ENCODE data around the gene PRKN. TPM values are rescaled to one million over a fixed set of nuclear protein-coding genes. Genes with fewer than 3 reads are reported as not detected.
"Not testable (repeated sequence)": the region's sequence is repeated elsewhere in the genome, so short reads cannot be mapped to it uniquely, and the experiment has no call there.

PRKN gene
- total RNA-seq, 1 donor from 2014 or later: not detected

GRCh38 chr6:162684052-162684451 is 43.5 kb downstream of the PRKN start:
- no peak overlapping the region for H3K27ac Mint-ChIP-seq
- no peaks in the 10 kb centered on the region for H3K27me3 Mint-ChIP-seq (ENCODE audit: low read depth)
- DNase-seq (ENCODE audit: low spot score): no peak

GRCh38 chr6:162683135-162683534 is 44.4 kb downstream of the PRKN start:
- no peak for DNase-seq (ENCODE audit: low spot score)
- Mint-ChIP-seq H3K4me1 (ENCODE audit: low read depth) (no peaks in the 10 kb centered on the region), H3K36me3 (ENCODE audit: low read depth) (no peaks in the 10 kb centered on the region), H3K9me3 (no peaks in the 10 kb centered on the region), H3K27ac (no peak overlapping the region), H3K4me3 (ENCODE audit: low read depth) (no peak overlapping the region), H3K27me3 (ENCODE audit: low read depth) (no peaks in the 10 kb centered on the region)
- intact Hi-C loops (cut with micrococcal nuclease): no loop called here

More at GRCh38 chr6:162684052-162684451, 43.5 kb downstream of the PRKN start:
- Mint-ChIP-seq H3K4me3 (ENCODE audit: low read depth) (no peak overlapping the region), H3K36me3 (ENCODE audit: low read depth) (no peaks in the 10 kb centered on the region), H3K4me1 (ENCODE audit: low read depth) (no peaks in the 10 kb centered on the region), H3K9me3 (no peaks in the 10 kb centered on the region)
- intact Hi-C loops (cut with micrococcal nuclease): no loop called here

- Mint-ChIP-seq H3K4me3 (ENCODE audit: low read depth) (no peak overlapping the region), H3K27ac (no peak overlapping the region), H3K9me3 (no peaks in the 10 kb centered on the region), H3K27me3 (ENCODE audit: low read depth) (no peaks in the 10 kb centered on the region), H3K36me3 (ENCODE audit: low read depth) (no peaks in the 10 kb centered on the region), H3K4me1 (ENCODE audit: low read depth) (no peaks in the 10 kb centered on the region)
- intact Hi-C loops (cut with micrococcal nuclease): no loop called here
- no peak for DNase-seq (ENCODE audit: low spot score)
Measured at GRCh38 chr6:162681447-162681846, 46.1 kb downstream of the PRKN start.

- no peak overlapping the region for H3K27ac Mint-ChIP-seq
- H3K4me3 Mint-ChIP-seq (ENCODE audit: low read depth): no peak overlapping the region
- intact Hi-C loops (cut with micrococcal nuclease): no loop called here
- H3K27me3 Mint-ChIP-seq (ENCODE audit: low read depth): no peaks in the 10 kb centered on the region
- no peaks in the 10 kb centered on the region for H3K4me1 Mint-ChIP-seq (ENCODE audit: low read depth)
- DNase-seq (ENCODE audit: low spot score): no peak
- no peaks in the 10 kb centered on the region for H3K36me3 Mint-ChIP-seq (ENCODE audit: low read depth)
- H3K9me3 Mint-ChIP-seq: no peaks in the 10 kb centered on the region
Measured at GRCh38 chr6:162680871-162681270, 46.7 kb downstream of the PRKN start.

- no peak overlapping the region for H3K27ac Mint-ChIP-seq
- no peak for DNase-seq (ENCODE audit: low spot score)
- H3K4me3 Mint-ChIP-seq (ENCODE audit: low read depth): no peak overlapping the region
- intact Hi-C loops (cut with micrococcal nuclease): no loop called here
- no peaks in the 10 kb centered on the region for H3K27me3 Mint-ChIP-seq (ENCODE audit: low read depth)
- no peaks in the 10 kb centered on the region for H3K4me1 Mint-ChIP-seq (ENCODE audit: low read depth)
- no peaks in the 10 kb centered on the region for H3K9me3 Mint-ChIP-seq
- H3K36me3 Mint-ChIP-seq (ENCODE audit: low read depth): no peaks in the 10 kb centered on the region
Measured at GRCh38 chr6:162680367-162680766, 47.2 kb downstream of the PRKN start.

GRCh38 chr6:162679681-162680080 is 47.9 kb downstream of the PRKN start:
- H3K36me3 Mint-ChIP-seq (ENCODE audit: low read depth): no peaks in the 10 kb centered on the region
- H3K9me3 Mint-ChIP-seq: no peaks in the 10 kb centered on the region
- no peaks in the 10 kb centered on the region for H3K4me1 Mint-ChIP-seq (ENCODE audit: low read depth)
- no peak for DNase-seq (ENCODE audit: low spot score)
- no peaks in the 10 kb centered on the region for H3K27me3 Mint-ChIP-seq (ENCODE audit: low read depth)
- intact Hi-C loops (cut with micrococcal nuclease): no loop called here
- no peak overlapping the region for H3K4me3 Mint-ChIP-seq (ENCODE audit: low read depth)
- H3K27ac Mint-ChIP-seq: no peak overlapping the region

DNA sequence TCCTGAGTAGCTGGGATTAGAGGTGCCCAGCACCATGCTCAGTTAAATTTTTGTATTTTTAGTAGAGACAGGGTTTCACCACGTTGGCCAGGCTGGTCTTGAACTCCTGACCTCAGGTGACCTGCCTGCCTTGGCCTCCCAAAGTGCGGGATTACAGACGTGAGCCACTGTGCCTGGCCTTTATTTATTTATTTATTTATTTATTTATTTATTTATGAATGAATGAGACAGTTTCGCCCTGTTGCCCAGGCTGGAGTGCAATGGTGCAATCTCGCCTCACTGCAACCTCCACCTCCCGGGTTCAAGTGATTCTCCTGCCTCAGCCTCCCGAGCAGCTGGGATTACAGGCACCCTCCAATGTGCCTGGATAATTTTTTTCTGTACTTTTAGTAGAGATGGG is 48.7 kb downstream of the PRKN start:
- H3K36me3 Mint-ChIP-seq (ENCODE audit: low read depth); H3K4me3 Mint-ChIP-seq (ENCODE audit: low read depth); intact Hi-C loops (cut with micrococcal nuclease); H3K27me3 Mint-ChIP-seq (ENCODE audit: low read depth); DNase-seq (ENCODE audit: low spot score); H3K27ac Mint-ChIP-seq; H3K9me3 Mint-ChIP-seq; H3K4me1 Mint-ChIP-seq (ENCODE audit: low read depth): not testable (repeated sequence)

- Mint-ChIP-seq H3K27ac (no peak overlapping the region), H3K9me3 (no peaks in the 10 kb centered on the region), H3K27me3 (ENCODE audit: low read depth) (no peaks in the 10 kb centered on the region), H3K4me1 (ENCODE audit: low read depth) (no peaks in the 10 kb centered on the region), H3K36me3 (ENCODE audit: low read depth) (no peaks in the 10 kb centered on the region), H3K4me3 (ENCODE audit: low read depth) (no peak overlapping the region)
- intact Hi-C loops (cut with micrococcal nuclease): no loop called here
- no peak for DNase-seq (ENCODE audit: low spot score)
Measured at GRCh38 chr6:162675503-162675902, 52.1 kb downstream of the PRKN start.

- intact Hi-C loops (cut with micrococcal nuclease): no loop called here
- H3K4me3 Mint-ChIP-seq (ENCODE audit: low read depth): no peak overlapping the region
Measured at GRCh38 chr6:162674452-162674851, 53.1 kb downstream of the PRKN start.

GRCh38 chr6:162671580-162672165 is 55.9 kb downstream of the PRKN start:
- intact Hi-C loops (cut with micrococcal nuclease): no loop called here
- no peaks in the 10 kb centered on the region for H3K9me3 Mint-ChIP-seq
- H3K27me3 Mint-ChIP-seq (ENCODE audit: low read depth): no peaks in the 10 kb centered on the region
- no peak overlapping the region for H3K27ac Mint-ChIP-seq
- no peak overlapping the region for H3K4me3 Mint-ChIP-seq (ENCODE audit: low read depth)
- H3K36me3 Mint-ChIP-seq (ENCODE audit: low read depth): no peaks in the 10 kb centered on the region
- DNase-seq (ENCODE audit: low spot score): no peak
- no peaks in the 10 kb centered on the region for H3K4me1 Mint-ChIP-seq (ENCODE audit: low read depth)

More at GRCh38 chr6:162674452-162674851, 53.1 kb downstream of the PRKN start:
- H3K27ac Mint-ChIP-seq: no peak overlapping the region
- no peaks in the 10 kb centered on the region for H3K9me3 Mint-ChIP-seq
- DNase-seq (ENCODE audit: low spot score): no peak
- no peaks in the 10 kb centered on the region for H3K27me3 Mint-ChIP-seq (ENCODE audit: low read depth)
- H3K36me3 Mint-ChIP-seq (ENCODE audit: low read depth): no peaks in the 10 kb centered on the region
- H3K4me1 Mint-ChIP-seq (ENCODE audit: low read depth): no peaks in the 10 kb centered on the region

- Mint-ChIP-seq H3K27me3 (ENCODE audit: low read depth) (no peaks in the 10 kb centered on the region), H3K9me3 (no peaks in the 10 kb centered on the region), H3K36me3 (ENCODE audit: low read depth) (no peaks in the 10 kb centered on the region), H3K4me1 (ENCODE audit: low read depth) (no peaks in the 10 kb centered on the region), H3K27ac (no peak overlapping the region), H3K4me3 (ENCODE audit: low read depth) (no peak overlapping the region)
- intact Hi-C loops (cut with micrococcal nuclease): no loop called here
- no peak for DNase-seq (ENCODE audit: low spot score)
Measured at GRCh38 chr6:162670345-162670744, 57.2 kb downstream of the PRKN start.

DNA sequence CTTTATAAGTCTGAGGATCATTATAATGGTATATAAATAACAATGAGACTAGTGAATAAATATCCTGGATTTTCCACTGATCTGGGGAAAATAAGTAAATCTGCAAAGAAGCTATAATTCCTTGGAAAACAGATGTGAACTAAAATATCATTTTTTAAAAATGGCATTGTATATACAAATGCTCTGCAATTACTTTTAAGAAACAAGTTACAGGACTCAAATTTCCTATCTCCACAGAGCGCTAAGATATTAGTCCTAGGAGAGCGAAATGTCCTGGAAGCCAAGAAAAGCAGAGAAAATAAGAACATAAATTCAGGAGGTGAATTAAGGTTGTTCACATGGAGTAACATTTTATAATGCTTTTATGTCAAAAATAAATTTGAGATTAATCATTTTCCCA is 61.3 kb downstream of the PRKN start:
- H3K9me3 Mint-ChIP-seq: peaks cover 4% of the 10 kb centered on the region
- intact Hi-C loops (cut with micrococcal nuclease): no loop called here
- DNase-seq (ENCODE audit: low spot score): no peak
- no peak overlapping the region for H3K27ac Mint-ChIP-seq
- H3K4me3 Mint-ChIP-seq (ENCODE audit: low read depth): no peak overlapping the region
- H3K4me1 Mint-ChIP-seq (ENCODE audit: low read depth): no peaks in the 10 kb centered on the region
- H3K36me3 Mint-ChIP-seq (ENCODE audit: low read depth): no peaks in the 10 kb centered on the region
- H3K27me3 Mint-ChIP-seq (ENCODE audit: low read depth): no peaks in the 10 kb centered on the region

GRCh38 chr6:162653808-162654207 is 73.8 kb downstream of the PRKN start:
- intact Hi-C loops (cut with micrococcal nuclease): no loop called here
- H3K4me3 Mint-ChIP-seq (ENCODE audit: low read depth): no peak overlapping the region
- H3K4me1 Mint-ChIP-seq (ENCODE audit: low read depth): no peaks in the 10 kb centered on the region
- H3K27me3 Mint-ChIP-seq (ENCODE audit: low read depth): no peaks in the 10 kb centered on the region
- DNase-seq (ENCODE audit: low spot score): no peak
- no peaks in the 10 kb centered on the region for H3K36me3 Mint-ChIP-seq (ENCODE audit: low read depth)
- no peak overlapping the region for H3K27ac Mint-ChIP-seq
- H3K9me3 Mint-ChIP-seq: no peaks in the 10 kb centered on the region

DNA sequence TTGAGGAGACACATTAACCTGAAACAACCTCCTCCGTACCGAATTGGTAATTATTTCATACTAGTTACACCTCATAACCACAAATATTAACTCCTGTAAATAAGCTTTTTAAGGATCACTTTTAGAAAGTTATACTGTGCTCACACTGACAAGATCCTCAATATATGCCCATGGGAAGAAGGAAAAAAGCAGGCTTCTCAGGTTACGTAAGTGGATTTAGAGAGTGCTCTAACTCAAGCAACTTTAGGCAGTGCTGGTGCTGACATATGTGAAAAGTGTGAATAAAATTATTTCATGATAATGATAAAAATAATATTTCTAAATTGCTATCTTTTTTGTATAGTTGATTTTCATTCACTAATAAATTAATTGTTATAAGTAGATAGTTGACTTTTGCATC is 76.1 kb downstream of the PRKN start:
- Mint-ChIP-seq H3K9me3 (no peaks in the 10 kb centered on the region), H3K27me3 (ENCODE audit: low read depth) (no peaks in the 10 kb centered on the region), H3K4me1 (ENCODE audit: low read depth) (no peaks in the 10 kb centered on the region), H3K27ac (no peak overlapping the region), H3K4me3 (ENCODE audit: low read depth) (no peak overlapping the region), H3K36me3 (ENCODE audit: low read depth) (no peaks in the 10 kb centered on the region)
- DNase-seq (ENCODE audit: low spot score): no peak
- intact Hi-C loops (cut with micrococcal nuclease): no loop called here
